GM19455 (cell line): ENCODE results near the gene CHST8.

ENCODE experiments used
- ATAC-seq: cut with Tn5 transposase; IDR thresholded peaks from one replicate; pipeline ENCODE4 v1.9.1; 2021; ENCODE audit not compliant: unreplicated experiment

The CHST8 gene

GRCh38 chr19:33673258-33673875 is 51.6 kb downstream of the CHST8 start:
- ATAC-seq: no peak

GRCh38 chr19:33673996-33674625 is 52.4 kb downstream of the CHST8 start:
- no peak for ATAC-seq

- ATAC-seq: no peak
Measured at GRCh38 chr19:33674626-33675367, 53.0 kb downstream of the CHST8 start.

GRCh38 chr19:33675501-33676124 is 53.9 kb downstream of the CHST8 start:
- ATAC-seq: no peak

GRCh38 chr19:33676999-33677665 is 55.4 kb downstream of the CHST8 start:
- no peak for ATAC-seq

GRCh38 chr19:33677745-33678426 is 56.1 kb downstream of the CHST8 start:
- ATAC-seq: no peak

- no peak for ATAC-seq
Measured at GRCh38 chr19:33678796-33679585, 57.2 kb downstream of the CHST8 start.

GRCh38 chr19:33679696-33680095 is 57.9 kb downstream of the CHST8 start:
- no peak for ATAC-seq

- ATAC-seq: no peak
Measured at GRCh38 chr19:33681081-33681680, 59.4 kb downstream of the CHST8 start.

GRCh38 chr19:33683881-33684537 is 62.3 kb downstream of the CHST8 start:
- no peak for ATAC-seq

- no peak for ATAC-seq
Measured at GRCh38 chr19:33684538-33685232, 62.9 kb downstream of the CHST8 start.

GRCh38 chr19:33685541-33685940 is 63.8 kb downstream of the CHST8 start:
- no peak for ATAC-seq

- ATAC-seq: no peak
Measured at GRCh38 chr19:33686262-33686661, 64.5 kb downstream of the CHST8 start.

- no peak for ATAC-seq
Measured at GRCh38 chr19:33686687-33687480, 65.1 kb downstream of the CHST8 start.

GRCh38 chr19:33687481-33688170 is 65.9 kb downstream of the CHST8 start:
- ATAC-seq: no peak

- no peak for ATAC-seq
Measured at GRCh38 chr19:33688171-33688992, 66.6 kb downstream of the CHST8 start.
